GM12891 (cell line): ENCODE measurements around the gene TMEM143.

Experiments used
- POLR2A ChIP-seq: IDR thresholded peaks from 2 replicates; pipeline ENCODE4 v1.6.1; 2011; ENCODE audit warnings: low read depth, low read length, control low read depth
- POLR2AphosphoS5 ChIP-seq: IDR thresholded peaks from 2 replicates; pipeline ENCODE4 v1.6.1; 2011; ENCODE audit warnings: low read depth, low read length, control low read depth
- SPI1 ChIP-seq: IDR thresholded peaks from 2 replicates; pipeline ENCODE4 v1.6.1; 2011; ENCODE audit warnings: low read depth, low read length, control low read depth

GRCh38 chr19:48311384-48311783 is 52.4 kb downstream of the TMEM143 start:
- TF ChIP-seq POLR2AphosphoS5 (no peak), POLR2A (no peak), SPI1 (no peak)
